DMS79 treated with DMSO at 0.1 percent for 48 hours (cell line): Measurements from ENCODE around the gene PRELP.
A peak's percentile ranks its signal among the peaks of the same experiment; 100 is the strongest.
"Not testable (repeated sequence)": the region's sequence is repeated elsewhere in the genome, so short reads cannot be mapped to it uniquely, and the experiment has no call there.

Experiments
- DNase-seq: peaks from one replicate; lab custom pipeline; 2025; lab: John Stamatoyannopoulos, UW

Gene PRELP

DNA sequence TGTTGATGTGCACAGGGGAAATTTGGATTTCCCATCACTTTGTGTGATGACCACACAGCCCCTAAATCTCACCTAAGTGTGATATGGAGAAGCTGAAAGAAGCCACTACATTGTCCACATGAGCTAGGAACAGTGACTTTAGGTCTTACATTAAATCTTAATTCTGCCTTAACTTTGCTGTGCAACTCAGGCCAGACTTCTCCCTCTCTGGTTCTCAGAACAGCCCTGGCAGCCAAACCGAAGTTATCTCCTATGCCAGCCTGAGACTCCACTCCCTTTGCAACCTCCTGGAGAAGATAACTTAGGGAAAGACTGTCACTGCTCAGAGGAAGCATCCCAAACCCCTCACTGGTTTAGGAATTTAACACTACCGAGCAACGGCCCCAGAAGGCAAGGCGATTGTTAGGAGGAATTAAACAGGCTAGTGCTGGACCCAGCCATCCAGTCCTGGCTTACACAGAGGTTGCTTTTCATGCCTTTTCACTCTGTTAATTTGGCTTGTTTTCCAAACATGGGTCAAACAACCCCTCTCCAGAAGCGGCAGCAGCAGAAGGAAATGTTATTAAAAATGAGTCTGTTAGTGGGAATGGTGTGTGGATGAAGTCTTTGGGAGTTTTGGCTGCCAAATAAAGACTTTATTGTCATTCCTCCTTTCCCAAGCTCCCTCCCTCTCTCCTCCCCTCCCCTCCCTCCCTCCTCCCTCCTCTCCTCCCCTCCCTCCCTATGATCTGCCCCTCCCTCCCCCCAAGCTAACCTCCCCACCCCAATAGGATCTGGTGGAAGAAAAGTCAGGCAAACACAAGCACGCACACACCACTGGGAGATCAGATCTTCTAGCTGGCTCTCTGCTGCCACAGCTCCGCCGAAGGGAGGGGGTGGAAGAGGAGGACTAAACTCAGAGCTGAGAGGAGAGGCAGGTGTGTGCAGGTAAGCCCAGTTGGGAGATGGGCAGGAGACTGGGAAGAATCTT lies at the start of gene PRELP:
TSS of gene PRELP (plus strand) at position 795 of the 970 bp plus-strand sequence. CDS start 7,379 bp downstream, outside the sequence.
- DNase-seq = no peak

DNA sequence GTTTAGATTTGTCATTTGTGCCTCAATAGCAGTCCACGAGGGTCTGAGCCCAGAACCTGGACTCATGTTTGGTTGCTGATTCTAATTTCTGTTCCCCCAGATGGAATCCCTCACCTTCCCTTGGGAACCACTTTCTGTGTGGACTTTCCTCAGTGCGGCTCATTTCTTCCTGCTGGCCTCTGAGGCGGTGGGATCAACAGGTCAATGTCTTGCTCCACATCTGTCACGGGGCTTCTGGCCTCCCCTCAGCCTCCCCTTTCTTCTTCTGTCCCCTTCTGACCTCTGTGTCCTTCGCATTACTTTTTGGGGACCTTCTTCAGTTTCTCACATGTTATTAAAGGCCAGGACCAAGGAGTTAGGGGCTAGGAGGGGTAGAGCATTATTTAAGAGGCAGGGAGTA lies 49.2 kb upstream of the PRELP start:
- DNase-seq = no peak

DNA sequence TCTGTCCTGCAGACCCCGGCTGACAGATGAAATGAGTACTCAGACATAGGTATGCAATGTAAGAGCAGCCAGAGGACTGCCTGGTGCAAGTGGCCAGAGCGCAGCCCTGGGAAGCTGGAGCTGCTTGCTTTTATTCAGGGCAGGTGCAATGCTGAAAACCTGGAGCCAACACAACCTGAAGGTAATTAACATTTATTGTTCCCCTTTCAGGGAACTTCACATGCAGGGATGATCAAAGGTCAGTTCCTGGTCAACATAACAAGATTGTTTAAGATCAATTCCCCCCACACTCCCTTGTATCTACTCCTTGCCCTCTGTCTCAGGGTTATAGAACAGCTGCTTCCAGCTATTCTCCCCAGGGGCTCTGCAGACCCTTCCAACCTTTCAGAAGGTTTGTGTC lies 48.7 kb upstream of the PRELP start:
- no peak for DNase-seq

DNA sequence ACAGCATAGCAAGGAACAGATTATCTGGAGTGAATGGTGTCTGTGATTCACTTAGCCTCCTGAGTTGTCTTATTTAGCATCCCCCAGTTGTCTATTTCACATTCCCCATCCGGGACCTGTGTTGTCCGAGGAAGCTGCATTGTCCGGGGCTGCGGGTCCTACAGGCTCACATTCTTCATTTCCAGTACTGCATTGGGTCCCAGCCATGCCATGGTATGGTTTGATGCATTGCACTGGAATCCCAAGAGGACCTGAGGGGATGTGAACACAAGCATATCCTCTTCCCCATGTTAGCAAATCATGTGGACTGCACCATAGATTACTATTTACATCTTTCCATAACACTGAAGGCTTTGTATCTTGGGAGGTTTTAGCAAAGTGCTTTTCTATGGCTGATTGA lies 48.2 kb upstream of the PRELP start:
- DNase-seq = no peak

DNA sequence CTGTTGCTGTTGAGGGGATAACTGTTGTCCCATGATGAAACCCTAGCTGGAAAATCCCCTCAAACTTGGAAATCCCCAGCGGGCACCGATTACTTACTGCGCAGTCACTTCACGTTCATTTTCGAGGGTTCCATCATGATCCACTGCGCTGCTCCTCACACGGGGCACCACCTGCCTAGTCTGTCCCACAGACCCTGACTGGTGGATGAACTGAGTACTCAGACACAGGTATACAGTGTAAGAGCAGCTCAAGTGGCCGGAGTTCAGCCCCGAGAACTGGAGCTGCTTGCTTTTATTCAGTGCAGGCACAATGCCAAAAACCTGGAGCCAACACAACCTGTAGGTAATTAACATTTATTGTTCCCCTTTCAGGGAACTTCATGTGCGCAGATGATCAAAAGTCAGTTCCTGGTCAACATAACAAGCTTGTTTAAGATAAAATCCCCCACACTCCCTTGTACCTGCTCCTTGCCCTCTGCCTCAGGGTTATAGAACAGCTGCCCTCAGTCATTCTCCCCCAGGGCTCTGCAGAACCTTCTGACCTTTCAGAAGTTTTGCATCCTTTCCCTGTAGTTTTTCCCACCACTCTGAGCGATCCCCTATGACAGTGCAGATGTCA lies 46.5 kb upstream of the PRELP start:
- peak; percentile 78 for DNase-seq

DNA sequence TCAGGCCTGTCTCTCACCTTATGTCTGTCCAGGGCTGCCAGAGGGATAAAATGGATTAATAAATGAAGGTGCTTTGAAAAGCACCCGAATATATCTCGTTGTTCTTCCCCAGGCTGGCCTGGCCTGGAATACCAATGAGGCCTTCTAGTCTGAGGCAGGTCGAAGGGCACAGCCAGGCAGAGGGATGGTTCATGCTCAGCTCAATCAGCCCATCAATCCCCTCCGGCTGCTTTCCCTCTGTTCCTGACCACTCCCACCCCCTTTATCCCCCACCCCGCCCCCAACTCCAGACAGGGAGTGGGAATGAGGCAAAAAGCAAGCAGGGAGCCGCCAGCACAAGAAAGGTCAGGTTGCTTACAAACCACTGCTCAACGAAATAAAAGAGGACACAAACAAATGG lies 40.0 kb upstream of the PRELP start:
- DNase-seq = no peak

DNA sequence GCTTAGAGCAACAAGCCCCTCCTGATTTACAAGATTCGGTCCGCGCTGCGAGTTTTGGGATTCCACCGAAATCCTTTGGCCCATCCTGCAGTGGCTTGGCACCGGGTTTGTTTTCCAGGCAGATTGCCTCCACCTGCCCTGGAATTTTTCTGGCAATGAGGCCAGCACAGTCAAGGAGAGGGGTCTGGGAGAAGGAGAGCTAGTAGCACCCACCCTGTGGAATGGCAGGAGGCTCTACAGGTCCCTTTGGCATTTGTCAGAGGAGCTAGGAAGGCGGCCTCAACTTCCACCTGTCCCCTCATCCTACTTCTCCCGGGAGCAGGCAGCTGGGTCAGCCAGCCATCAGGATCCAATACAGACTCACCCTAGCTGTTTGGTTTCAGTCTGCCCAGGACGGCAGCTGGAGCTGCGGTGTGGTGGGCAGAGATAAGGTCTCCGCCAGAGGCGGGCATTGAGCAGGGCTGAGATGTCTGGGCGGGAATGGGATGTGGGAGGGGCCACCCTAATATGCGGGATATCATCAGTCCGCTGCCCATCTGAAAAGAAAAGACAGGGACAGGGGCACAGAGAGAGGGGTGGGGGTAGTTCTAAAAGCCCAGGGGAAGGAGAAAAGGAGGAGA lies 37.8 kb upstream of the PRELP start:
- no peak for DNase-seq

DNA sequence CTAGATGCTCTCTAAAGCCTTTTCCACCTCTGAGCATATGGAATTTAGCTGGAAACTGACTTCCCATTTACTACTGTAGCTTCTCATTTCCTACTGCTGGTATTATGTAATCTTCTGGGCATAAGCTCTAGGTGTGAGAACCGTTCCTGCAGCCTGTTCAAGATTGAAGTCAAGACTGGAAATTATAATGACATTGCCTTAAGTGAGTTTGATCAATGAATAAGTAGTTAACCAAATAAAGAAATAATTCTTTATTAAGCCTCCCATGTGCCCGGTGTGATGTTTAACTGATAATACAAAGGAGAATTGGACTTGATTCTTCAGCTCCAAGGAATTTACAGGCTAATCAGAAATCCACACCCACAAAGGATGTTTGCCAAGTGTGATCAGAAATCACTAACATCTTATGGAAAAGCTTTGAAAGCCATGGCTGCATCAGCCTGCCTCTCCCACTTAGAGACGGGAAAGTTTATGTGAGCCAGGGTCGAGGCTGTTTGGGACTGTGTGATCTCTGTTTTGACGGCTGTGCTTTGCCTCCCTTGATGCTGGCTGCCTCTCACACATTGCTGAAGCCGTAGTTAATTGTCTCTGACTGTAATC lies 36.4 kb upstream of the PRELP start:
- DNase-seq = no peak

DNA sequence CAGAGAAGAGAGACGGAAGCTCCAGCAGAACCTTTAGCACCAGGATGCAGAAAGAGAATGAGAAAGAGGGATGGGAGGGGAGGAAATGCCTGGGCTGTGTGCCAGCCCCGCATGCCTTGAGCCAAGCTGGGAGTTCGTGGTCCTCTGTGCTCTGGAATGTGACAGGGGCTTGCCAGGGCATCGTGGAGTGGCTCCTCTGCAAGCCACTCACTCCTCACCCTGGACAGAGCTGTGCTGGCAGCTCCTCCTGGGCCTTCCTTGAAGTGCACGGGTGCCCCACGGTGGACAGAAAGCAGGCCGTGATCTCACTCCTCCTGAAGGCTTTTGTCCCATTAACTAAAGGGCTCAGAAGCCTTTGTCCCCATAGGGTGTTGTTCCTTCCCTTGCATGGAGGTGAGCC lies 34.8 kb upstream of the PRELP start:
- peak; percentile 9 for DNase-seq

DNA sequence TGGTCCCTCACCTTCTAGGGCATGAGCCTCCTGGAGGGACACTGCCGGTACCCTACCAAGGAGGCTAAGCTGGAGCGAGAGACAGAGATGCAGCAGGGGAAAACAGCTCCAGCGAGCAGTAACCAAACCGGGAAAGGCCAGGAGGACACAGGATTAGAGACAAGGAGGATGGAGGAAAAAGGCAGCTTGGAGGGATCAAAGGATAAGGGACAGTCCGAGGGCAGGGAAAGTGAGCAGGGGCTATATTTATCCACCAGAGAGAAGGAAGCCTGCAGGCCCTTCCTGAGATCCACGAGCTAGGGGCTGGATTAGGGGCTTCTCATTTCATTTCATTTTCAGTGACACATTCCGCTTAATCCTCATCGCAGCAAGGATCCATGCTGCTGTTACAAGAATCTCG lies 33.8 kb upstream of the PRELP start:
- DNase-seq = no peak

DNA sequence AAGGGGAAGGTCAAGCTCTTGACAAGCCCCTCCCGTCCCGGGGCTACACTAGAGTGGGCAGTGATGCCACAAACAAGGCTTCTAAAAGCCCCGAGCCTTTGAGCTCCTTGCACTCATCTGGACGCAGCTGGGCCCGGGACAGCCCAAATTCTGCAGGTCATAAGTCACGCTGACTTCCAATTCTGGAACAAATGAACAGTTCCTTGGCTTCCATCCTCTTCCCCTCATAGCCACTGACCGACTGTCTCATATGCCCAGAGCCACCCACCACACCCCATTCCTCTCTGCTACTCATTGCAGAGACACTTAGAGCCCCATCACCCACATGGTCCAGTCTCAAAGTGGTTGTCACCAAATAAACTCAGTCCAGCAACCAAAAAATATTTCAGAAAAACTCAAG lies 32.8 kb upstream of the PRELP start:
- DNase-seq = no peak

DNA sequence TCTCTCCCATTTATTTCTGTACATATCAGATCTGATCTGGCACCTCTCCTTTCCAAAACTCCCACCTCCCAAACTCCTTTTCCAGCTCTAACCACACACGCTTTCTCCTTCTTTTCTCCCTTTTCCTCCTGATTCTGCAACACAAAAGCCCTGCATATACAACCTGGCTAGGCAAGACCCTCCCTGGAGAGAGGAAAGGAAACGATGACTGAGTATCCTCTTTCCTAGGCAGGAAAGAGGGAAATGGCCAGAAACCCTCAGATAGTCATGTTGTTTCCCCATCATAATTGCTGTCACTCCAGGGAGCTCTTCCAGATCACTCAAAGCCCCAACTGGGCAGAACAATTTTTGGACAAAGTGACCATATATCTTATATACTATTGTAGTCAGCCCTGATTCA lies 32.3 kb upstream of the PRELP start:
- no peak for DNase-seq

DNA sequence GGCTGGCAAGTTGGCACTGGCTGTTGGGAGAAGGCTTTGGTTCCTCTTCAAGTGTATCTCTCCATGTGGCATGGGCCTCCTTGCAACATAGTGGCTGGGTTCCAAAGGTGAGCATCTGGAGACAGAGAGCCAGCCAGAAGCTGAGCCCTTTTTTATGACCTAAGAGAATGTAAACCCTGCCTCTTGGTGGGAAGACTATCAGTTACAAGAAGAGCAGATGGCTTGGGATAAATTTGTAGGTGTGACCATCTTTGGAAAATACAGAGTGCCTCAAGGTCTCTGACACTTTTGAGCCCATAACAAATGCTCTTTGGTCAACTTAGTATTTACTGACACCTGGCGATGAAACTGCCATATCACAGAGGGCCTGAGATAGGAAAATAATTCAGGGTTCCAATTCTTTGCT lies 31.4 kb upstream of the PRELP start:
- no peak for DNase-seq

DNA sequence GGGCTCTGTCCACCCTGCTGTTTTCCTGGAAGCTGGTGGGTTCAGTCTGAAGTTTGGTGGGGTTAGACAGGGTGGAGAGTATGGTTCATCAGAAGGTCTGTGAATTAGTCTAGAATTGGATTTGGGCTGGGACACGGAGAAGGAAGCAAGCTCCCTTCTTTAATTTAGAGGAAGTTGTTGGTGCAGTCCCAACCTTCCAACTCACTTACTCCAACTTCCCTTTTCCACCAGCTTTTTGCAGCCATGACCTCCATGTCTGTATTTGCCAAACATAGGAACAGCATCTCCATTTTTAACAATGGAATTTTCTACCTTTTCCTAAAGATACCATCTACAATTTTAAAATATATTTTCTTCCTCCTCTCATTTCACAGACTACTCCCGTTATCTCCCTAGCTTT lies 28.5 kb upstream of the PRELP start:
- no peak for DNase-seq

DNA sequence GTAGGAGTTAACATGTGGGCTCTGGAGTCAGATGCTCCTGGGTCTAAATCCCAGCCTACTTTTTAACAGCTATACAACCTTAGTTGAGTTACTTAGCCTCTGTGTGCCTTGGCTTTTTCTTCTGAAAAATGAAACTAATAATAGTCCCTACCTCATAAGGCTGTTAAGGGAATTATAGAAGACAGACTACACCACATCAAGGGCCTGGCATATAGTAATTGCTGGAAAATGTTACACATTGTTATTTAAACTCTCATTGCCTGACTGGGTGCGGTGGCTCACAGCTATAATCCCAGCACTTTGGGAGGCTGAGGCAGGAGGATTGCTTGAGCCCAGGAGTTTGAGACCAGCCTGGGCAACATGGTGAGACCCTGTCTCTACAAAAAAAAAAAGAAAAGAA lies 28.0 kb upstream of the PRELP start:
- not testable (repeated sequence) for DNase-seq

DNA sequence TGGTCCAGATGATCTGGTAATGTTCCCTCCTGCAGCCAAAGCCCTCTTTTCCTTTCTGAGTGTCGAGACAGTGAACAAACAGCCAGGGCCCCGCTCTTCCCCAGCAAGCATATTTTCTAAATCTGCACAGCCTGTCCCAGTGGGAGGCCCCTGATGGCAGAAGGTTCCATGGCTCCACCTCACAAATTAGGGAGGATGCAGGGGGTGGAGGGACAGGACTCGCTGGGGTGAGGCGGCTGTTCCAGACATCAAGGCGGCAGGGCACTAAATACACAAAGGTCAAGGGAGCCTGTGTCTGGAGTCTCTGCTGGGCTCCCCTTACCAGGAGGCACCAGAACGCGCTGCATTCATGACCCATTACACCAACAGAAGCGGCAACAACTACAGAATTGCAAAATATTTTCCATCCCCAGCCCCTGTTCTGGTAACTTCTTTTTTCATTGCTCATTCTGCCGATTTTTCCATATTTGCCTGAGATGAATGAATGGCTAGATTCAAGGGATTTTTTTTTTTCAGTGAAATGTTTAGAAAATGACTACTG lies 27.0 kb upstream of the PRELP start:
- no peak for DNase-seq

DNA sequence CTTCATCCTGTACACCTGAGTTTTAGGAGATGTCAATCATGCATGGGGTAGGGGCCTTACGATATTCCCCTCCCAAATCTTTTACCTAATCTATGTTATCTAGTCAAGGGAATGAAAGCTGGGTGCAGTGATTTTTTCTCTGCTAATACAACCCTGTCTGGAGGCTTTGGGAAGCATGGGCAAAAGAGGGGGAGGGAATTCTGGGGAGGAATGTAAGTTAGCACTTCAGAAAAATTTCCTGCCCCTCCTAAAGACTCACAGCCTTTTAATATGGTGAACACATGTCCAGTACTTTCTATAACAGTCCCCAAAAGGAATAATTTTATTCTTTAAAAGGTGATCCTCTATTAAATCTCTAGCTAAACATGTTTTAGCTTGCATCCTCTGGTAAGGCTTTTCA lies 25.6 kb upstream of the PRELP start:
- DNase-seq = no peak

DNA sequence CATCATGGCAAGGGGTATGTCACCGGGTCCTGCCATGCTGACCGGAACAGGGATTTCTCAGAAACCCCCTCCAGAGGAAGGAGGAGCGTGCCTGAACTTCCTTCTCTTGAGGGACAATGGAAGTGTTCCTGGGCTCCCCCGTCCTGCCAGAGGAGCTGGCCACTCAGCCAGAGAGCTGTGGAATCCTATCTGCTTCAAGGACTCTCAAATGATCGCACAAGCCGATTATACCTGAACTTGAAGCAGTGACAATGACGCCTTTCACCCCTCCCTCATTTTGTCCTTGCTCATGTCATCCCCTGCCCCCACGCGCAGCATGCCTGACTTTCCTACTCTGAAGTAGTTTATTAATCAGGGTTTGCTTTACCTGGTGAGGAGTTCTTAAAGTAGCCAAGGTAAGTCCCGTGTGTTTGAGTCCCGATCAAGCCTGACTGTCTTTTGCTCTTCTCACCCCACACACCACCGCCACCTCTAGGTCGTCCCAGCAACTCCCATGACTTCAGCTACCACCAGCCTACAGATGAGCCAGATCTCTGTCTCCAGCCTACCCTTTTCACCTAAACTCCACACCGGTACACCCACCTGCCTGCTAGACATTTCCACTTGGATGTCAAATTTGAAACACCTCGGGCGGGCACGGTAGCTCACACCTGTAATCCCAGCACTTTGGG lies 25.0 kb upstream of the PRELP start:
- DNase-seq = no peak

DNA sequence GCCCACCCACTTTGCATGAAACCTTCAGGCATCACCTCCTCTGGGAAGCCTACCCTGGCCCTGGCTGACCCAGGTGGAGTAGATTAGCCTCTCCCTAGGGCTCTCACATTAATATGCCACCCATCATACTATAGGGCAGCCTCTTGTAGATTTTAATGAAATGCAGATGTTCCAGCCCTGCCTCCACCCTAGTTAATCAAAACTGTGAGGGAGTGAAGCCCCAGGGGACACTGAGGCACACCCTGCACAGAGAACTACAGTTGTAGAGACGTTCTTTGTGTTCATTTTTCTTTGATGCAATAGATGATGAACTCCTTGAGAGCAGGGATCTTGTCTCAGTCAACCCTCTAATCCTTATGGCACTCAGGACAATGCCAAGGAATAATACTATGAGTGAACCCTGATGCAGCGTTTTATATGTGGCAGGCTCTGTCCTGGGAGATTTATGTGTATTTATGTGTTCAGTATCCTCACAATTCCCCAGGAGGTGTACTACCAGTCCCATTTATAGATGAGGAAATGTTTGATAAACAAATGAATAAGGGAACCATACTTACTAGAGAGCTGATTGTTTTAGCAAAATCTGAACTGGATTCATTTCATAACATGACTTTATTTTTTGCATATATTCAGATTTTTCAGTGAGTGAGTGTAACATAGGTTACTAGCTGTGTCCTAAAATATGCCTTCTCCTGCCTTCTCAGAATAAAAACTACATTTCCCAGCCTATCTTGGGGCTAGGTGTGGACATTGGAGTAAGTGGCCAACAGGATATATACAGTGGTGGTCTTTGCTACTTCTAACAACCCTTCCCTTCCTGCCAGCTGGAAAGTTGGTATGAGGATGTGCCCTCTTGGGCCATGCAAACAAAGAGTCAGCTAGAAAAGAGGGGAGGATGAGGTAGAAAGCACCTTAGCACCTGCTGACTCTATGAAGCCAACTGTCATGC lies 23.5 kb upstream of the PRELP start:
- DNase-seq = no peak

DNA sequence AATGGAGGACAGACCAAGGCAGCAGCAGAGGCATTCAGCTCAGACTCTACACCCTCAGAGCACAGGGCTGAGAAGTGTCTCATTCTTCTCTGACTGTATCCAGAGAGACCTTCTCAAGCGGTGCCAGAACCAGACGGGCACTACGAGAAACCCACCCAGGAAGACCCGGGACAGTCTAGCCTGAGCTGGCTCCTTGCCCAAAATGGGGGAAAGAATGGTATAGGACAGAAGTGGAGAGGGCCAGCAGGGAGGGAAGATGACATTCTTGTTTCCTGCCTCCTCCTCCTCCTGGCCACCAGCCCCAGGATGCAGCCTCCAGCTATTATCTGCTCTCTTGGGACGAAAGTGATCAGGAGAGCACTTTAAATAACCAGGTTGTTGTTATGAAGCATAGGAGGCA lies 22.6 kb upstream of the PRELP start:
- DNase-seq = no peak

DNA sequence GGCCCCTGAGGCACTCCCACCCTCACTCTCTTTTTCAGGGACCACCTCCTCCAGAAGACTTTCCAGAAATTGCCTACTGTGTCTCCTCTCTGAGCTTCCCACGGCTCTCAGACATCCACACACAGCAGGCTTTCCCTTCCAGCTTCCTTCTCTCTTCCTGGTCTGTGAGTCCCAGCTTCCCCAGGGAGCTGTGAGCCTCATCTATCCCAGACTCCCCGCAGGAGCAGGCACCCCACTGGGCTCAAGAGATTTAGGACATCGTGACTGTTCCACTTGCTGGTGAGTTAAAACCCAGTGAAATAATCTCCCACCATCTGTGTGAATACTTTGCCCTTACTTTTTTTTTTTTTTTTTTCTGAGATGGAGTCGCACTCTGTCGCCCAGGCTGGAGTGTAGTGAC lies 22.0 kb upstream of the PRELP start:
- DNase-seq = no peak
